GM21423 (cell line): ENCODE data around the gene CTNNA2.

ENCODE experiments used
- ATAC-seq: cut with Tn5 transposase; IDR thresholded peaks from one replicate; pipeline ENCODE4 v1.9.1; 2021; ENCODE audit warnings: mild to moderate bottlenecking, moderate library complexity; ENCODE audit not compliant: unreplicated experiment

Gene CTNNA2

GRCh38 chr2:80348078-80348477, 835.2 kb downstream of the CTNNA2 start:
- no peak for ATAC-seq

- no peak for ATAC-seq
Measured at GRCh38 chr2:80348953-80349352, 836.1 kb downstream of the CTNNA2 start.

- ATAC-seq, result no peak
Measured at GRCh38 chr2:80351231-80351630, 838.4 kb downstream of the CTNNA2 start.

DNA sequence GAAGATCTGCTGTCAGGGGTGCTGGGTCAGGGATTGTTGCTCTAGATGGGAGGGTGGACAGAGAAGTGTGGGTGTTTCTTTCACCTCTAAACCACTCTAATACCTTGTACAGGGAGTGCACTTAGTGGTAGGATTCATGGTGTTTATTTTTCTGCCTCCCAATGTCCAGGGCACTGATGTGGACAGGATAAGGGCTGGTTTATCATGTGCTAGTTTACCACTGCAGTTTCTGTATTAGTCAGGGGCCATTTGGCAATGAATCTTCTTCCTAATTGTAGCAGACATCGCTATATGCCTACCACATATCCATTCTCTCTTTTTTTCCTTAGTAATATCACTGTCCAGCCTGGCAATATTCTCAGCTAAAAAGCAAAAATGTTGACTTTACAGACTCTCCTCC, 842.0 kb downstream of the CTNNA2 start:
- no peak for ATAC-seq

DNA sequence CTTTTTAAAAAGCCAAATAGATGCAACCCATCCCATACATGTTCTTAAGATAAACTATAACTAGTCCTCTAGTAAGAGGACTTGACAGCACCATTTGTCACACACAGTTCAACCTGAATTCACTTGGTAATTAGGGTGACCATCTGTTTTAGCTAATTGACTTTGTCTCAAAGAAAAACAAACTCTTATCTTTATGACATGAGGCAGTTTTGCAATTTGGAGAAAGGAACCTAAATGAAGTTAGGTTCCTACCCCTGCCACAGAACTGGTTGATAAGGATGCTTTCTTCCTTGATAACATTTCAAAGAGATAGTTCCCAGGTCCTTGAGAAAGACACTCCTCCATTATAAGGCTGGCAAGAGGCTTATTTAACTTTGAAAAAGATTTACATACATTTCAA, 849.1 kb downstream of the CTNNA2 start:
- no peak for ATAC-seq

- no peak for ATAC-seq
Measured at GRCh38 chr2:80363330-80363729, 850.5 kb downstream of the CTNNA2 start.

DNA sequence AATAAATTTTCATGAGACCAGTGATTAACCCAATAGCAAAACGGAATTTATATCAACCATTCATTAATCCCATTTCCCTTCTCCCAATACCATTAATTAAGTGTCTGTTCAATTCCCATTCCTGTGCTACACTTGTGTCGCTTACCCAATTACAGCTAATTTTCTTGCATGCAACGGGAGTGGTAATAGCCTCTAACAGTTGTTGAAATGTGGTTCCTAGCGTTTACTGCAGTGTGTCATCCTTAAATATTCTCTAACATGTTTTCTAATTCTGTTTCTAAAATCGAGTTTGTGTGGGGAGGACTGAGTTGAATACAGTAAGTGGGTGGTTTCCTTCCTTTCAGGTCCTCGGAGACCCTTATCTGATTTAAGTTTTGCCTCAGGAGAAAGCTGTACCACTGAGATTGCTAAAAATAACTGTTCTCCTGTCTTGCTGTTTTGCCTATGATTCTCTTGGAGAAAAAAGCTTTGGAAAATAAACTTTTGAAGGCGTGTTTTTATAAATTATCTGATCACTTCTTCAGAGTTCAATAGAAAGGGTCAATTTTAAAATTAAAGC, 851.0 kb downstream of the CTNNA2 start:
- ATAC-seq, result no peak

- no peak for ATAC-seq
Measured at GRCh38 chr2:80364524-80365212, 851.8 kb downstream of the CTNNA2 start.

DNA sequence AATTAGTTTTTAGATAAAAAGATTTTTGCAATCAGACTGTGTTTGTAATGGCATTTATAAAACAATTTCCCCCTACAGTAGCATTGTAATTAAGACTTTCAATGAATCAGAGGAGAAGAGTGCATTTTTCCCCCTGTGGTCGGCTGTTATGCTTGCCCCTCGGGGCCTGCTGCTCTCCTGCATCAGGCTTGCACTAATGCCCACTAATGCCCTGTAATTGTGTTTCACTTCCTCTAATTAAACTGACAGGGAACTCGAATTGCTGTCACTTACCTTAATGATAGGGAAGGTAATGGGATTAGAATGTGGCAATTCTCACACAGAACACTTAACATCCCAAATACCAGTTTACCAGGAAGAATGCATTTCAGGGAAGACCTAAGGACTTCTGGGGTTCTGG, 852.9 kb downstream of the CTNNA2 start:
- no peak for ATAC-seq

DNA sequence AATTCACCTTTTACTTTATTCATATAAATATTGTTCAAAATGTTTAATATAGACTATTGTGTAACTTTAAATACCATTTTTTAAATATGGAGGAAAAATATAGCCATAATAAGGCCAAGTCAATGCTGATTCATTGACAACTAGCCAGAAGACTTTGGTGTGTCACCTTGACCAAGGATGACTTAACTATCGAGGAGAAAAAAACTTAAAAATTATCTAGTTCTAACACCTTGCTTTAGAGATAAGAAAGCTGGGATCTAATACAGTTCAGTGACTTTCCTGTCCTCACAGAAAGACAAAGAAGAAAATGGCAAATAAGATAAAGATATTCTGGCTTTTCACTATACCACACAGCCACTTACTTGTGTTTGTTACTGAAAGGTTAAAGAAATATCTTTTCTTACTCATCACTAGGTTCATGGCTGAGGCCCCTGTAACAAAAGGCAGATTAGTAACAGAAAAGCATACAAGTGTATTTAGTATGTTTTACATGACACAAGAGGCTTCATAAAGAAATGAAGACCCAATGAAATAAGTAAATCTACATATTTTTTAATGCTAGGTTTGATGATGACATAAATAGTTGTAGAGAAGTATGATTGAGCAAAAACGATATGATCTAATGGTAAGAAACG, 857.6 kb downstream of the CTNNA2 start:
- no peak for ATAC-seq

DNA sequence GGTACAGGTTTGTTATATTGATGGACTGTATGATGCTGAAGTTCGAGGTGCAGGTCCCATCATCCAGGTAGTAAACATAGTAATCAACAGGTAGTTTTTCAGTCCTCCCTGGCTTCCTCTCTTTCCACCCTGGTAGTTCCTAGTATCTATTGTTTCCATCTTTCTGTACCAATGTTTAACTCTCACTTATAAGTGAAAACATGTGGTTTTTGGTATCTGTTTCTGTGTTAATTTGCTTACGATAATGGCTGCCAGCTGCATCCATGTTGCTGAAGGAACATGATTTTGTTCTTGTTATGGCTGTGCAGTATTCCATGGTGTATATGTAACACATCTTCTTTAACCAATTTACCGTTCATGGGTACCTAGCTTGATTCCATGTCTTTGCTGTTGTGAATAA, 861.3 kb downstream of the CTNNA2 start:
- ATAC-seq, result no peak

- no peak for ATAC-seq
Measured at GRCh38 chr2:80377071-80377470, 864.2 kb downstream of the CTNNA2 start.

- ATAC-seq, result no peak
Measured at GRCh38 chr2:80380736-80381135, 867.9 kb downstream of the CTNNA2 start.

DNA sequence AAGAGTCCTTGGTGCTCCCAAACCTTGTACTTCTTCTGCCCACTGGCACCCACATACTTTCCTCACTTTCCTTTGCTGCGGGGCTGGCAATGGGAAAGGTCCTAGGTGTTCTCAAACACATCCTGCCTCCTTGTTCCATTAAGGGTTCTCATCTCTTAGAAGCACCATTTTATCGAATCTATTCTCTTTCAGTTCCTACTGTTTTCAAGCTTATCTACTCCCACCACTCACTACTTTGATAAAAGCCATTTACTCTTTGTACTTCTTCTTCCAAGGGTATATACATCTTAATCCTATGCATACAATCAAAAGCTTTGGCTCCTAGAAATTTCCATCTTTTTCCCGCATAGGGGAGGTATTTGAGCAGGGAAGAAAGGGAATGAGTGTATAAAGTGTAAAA, 868.8 kb downstream of the CTNNA2 start:
- ATAC-seq, result no peak

GRCh38 chr2:80392441-80392840, 879.6 kb downstream of the CTNNA2 start:
- ATAC-seq, result no peak

DNA sequence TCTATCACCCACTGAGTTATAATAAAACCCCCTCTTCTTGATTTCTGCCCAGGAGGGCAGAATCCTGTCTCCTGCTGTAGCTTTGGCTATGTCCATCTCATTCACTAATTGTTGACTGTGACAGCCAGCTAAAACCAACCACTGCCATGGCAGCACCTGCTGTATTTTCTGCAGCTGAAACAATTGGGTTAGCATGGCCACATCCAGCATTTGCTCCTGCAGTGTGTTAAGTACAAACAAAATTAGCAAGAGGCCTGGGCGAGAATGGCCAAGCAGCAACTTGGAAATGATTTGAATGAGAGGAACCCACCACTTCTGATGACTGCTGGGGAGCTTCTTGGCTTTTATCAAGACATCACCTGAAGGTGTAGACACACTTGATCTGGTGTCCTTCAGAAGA, 881.1 kb downstream of the CTNNA2 start:
- ATAC-seq, result no peak

GRCh38 chr2:80395251-80395650, 882.4 kb downstream of the CTNNA2 start:
- ATAC-seq, result no peak

GRCh38 chr2:80396276-80396675, 883.4 kb downstream of the CTNNA2 start:
- no peak for ATAC-seq

DNA sequence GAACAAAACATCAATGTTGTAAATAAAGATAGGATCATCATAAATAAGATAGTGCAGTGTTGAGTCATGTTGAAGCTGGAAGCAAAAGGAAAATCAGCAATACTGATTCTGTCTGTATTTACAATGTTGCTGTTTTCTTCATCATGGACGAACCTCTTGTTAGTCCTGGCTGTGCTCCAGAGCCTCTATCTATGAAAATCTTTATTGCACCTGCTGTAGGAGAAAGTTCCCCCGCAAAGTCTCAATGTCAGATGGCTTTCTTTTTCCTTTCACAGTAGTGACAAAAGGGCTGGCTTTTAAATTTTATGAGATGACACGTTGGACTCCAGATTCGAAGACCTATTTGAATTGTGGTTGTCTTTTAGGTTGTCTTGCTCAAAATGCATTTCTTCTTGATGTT, 890.2 kb downstream of the CTNNA2 start:
- ATAC-seq, result no peak

- no peak for ATAC-seq
Measured at GRCh38 chr2:80407377-80407776, 894.5 kb downstream of the CTNNA2 start.

- no peak for ATAC-seq
Measured at GRCh38 chr2:80410346-80410745, 897.5 kb downstream of the CTNNA2 start.

GRCh38 chr2:80413136-80413535, 900.3 kb downstream of the CTNNA2 start:
- ATAC-seq, result no peak

GRCh38 chr2:80417737-80418136, 904.9 kb downstream of the CTNNA2 start:
- no peak for ATAC-seq
